ENCODE results near the gene ID2. TPM values are rescaled to one million over a fixed set of nuclear protein-coding genes. Genes with fewer than 3 reads are reported as not detected.

The ID2 gene
- total and polyA plus RNA-seq, 2 of the 13 experiments (the other 11 are each of a cell fraction or from before 2014, with no cell fraction given), result 214 to 719 TPM

DNA sequence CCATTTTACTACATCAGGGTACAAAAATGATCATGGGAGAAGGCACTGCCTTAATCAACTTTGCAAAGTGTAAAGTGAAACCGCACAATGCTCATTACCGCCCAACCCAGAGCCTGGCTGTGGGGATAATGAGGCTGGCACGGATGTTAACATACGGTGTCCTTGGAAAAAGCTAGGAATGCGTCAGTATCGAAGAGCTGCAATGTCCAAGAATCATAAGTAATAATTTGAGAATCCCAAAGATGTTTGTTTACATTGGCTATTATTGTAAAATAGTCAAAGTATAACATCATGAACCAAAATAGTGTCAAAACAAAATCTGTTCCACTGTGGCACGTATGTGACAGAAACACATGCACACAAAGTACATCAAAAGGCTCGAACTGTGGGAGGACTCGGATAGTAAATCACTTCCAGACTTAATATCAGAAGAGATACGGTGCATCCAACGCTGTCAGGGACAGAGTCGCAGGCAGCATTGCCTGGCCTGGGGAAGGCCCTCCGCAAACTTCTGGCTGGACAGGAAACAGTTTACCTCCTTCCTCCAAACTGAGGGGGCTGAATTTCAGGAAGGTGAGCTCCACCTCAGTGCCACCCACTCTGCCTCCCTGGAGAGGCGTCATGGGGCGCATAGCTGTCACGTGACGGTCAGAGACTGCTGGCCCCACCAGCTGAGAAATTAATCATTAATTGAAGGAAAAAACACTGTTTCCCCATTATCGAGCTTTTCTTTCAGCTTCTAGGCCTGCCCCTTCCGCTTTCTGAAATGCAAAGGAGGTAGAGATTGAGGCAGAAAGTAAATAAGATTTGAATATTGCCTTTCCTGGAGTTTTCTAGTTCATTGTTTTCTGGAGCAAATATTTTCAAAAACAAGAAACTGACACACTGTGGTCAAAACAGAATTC is 1.8 kb upstream of the ID2 start (continued):
- TF ChIP-seq NFYB (CRISPR knock-in tag; IDR thresholded peaks at IDR 0.05), result peak; percentile 57
- TF ChIP-seq FOXA1 (IDR thresholded peaks at IDR 0.05), result no peak
- TF ChIP-seq FOXA1 (CRISPR knock-in tag; IDR thresholded peaks at IDR 0.05), result peak; percentile 73; the same call in 1 of the 2 replicates
- no peak for TF ChIP-seq ZNF549 (CRISPR knock-in tag; IDR thresholded peaks at IDR 0.05)
- 0 out of 2 replicates have a peak, but pooled peaks have one; percentile 28 for TF ChIP-seq MZF1 (CRISPR knock-in tag; IDR thresholded peaks at IDR 0.05; ENCODE audit: borderline replicate concordance)
- peak; percentile 95 for TF ChIP-seq NFATC3 (CRISPR knock-in tag; IDR thresholded peaks at IDR 0.05)
- TF ChIP-seq, protein P1, sequence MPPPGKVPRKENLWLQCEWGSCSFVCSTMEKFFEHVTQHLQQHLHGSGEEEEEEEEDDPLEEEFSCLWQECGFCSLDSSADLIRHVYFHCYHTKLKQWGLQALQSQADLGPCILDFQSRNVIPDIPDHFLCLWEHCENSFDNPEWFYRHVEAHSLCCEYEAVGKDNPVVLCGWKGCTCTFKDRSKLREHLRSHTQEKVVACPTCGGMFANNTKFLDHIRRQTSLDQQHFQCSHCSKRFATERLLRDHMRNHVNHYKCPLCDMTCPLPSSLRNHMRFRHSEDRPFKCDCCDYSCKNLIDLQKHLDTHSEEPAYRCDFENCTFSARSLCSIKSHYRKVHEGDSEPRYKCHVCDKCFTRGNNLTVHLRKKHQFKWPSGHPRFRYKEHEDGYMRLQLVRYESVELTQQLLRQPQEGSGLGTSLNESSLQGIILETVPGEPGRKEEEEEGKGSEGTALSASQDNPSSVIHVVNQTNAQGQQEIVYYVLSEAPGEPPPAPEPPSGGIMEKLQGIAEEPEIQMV (CRISPR knock-in tag; IDR thresholded peaks at IDR 0.05; ENCODE audit: low read depth), result peak; percentile 48
- TF ChIP-seq TARDBP (CRISPR knock-in tag; IDR thresholded peaks at IDR 0.05), result peak; percentile 93
- TF ChIP-seq, protein P2, sequence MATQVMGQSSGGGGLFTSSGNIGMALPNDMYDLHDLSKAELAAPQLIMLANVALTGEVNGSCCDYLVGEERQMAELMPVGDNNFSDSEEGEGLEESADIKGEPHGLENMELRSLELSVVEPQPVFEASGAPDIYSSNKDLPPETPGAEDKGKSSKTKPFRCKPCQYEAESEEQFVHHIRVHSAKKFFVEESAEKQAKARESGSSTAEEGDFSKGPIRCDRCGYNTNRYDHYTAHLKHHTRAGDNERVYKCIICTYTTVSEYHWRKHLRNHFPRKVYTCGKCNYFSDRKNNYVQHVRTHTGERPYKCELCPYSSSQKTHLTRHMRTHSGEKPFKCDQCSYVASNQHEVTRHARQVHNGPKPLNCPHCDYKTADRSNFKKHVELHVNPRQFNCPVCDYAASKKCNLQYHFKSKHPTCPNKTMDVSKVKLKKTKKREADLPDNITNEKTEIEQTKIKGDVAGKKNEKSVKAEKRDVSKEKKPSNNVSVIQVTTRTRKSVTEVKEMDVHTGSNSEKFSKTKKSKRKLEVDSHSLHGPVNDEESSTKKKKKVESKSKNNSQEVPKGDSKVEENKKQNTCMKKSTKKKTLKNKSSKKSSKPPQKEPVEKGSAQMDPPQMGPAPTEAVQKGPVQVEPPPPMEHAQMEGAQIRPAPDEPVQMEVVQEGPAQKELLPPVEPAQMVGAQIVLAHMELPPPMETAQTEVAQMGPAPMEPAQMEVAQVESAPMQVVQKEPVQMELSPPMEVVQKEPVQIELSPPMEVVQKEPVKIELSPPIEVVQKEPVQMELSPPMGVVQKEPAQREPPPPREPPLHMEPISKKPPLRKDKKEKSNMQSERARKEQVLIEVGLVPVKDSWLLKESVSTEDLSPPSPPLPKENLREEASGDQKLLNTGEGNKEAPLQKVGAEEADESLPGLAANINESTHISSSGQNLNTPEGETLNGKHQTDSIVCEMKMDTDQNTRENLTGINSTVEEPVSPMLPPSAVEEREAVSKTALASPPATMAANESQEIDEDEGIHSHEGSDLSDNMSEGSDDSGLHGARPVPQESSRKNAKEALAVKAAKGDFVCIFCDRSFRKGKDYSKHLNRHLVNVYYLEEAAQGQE (IDR thresholded peaks at IDR 0.05; ENCODE audit: borderline replicate concordance in 1 of 2, low read depth in 1 of 2, low read length in 2 of 2), result peak in 1 of 2 experiments; percentile 69; a peak in 1 of 4 replicates
- no peak for TF ChIP-seq ZNF615 (CRISPR knock-in tag; IDR thresholded peaks at IDR 0.05; ENCODE audit: borderline replicate concordance)
- TF ChIP-seq GATAD1 (CRISPR knock-in tag; IDR thresholded peaks at IDR 0.05), result peak; percentile 73
- TF ChIP-seq ZNF333 (CRISPR knock-in tag; IDR thresholded peaks at IDR 0.05; ENCODE audit: borderline replicate concordance), result peak; percentile 8; the same call in 1 of the 2 replicates
- TF ChIP-seq, protein P3, sequence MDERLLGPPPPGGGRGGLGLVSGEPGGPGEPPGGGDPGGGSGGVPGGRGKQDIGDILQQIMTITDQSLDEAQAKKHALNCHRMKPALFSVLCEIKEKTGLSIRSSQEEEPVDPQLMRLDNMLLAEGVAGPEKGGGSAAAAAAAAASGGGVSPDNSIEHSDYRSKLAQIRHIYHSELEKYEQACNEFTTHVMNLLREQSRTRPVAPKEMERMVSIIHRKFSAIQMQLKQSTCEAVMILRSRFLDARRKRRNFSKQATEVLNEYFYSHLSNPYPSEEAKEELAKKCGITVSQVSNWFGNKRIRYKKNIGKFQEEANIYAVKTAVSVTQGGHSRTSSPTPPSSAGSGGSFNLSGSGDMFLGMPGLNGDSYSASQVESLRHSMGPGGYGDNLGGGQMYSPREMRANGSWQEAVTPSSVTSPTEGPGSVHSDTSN (CRISPR knock-in tag; IDR thresholded peaks at IDR 0.05), result 0 out of 2 replicates have a peak, but pooled peaks have one; percentile 9
- TF ChIP-seq MYC (CRISPR knock-in tag; IDR thresholded peaks at IDR 0.05; ENCODE audit: borderline replicate concordance), result peak; percentile 73; the same call in 1 of the 2 replicates
- TF ChIP-seq HOXD1 (CRISPR knock-in tag; IDR thresholded peaks at IDR 0.05), result peak; percentile 40; the same call in 1 of the 2 replicates
- peak; percentile 21; the same call in 1 of the 2 replicates for TF ChIP-seq ZNF788 (CRISPR knock-in tag; IDR thresholded peaks at IDR 0.05; ENCODE audit: borderline replicate concordance)
- no peak for TF ChIP-seq CAMTA2 (CRISPR knock-in tag; IDR thresholded peaks at IDR 0.05; ENCODE audit: borderline replicate concordance)
- TF ChIP-seq, protein P4, sequence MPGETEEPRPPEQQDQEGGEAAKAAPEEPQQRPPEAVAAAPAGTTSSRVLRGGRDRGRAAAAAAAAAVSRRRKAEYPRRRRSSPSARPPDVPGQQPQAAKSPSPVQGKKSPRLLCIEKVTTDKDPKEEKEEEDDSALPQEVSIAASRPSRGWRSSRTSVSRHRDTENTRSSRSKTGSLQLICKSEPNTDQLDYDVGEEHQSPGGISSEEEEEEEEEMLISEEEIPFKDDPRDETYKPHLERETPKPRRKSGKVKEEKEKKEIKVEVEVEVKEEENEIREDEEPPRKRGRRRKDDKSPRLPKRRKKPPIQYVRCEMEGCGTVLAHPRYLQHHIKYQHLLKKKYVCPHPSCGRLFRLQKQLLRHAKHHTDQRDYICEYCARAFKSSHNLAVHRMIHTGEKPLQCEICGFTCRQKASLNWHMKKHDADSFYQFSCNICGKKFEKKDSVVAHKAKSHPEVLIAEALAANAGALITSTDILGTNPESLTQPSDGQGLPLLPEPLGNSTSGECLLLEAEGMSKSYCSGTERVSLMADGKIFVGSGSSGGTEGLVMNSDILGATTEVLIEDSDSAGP (CRISPR knock-in tag; IDR thresholded peaks at IDR 0.05; ENCODE audit: borderline replicate concordance), result 0 out of 2 replicates have a peak, but pooled peaks have one; percentile 68
- TF ChIP-seq, protein P5, sequence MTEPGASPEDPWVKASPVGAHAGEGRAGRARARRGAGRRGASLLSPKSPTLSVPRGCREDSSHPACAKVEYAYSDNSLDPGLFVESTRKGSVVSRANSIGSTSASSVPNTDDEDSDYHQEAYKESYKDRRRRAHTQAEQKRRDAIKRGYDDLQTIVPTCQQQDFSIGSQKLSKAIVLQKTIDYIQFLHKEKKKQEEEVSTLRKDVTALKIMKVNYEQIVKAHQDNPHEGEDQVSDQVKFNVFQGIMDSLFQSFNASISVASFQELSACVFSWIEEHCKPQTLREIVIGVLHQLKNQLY (CRISPR knock-in tag; IDR thresholded peaks at IDR 0.05), result peak; percentile 94

All from HepG2 (cell line).